LoVo (cell line): ENCODE data around the gene ELF1.
"Not testable (repeated sequence)": the region's sequence is repeated elsewhere in the genome, so short reads cannot be mapped to it uniquely, and the experiment has no call there.

Experiments
- DNase-seq: peaks from one replicate; pipeline ENCODE4 v3.0.0-alpha.2; 2016; ENCODE audit warnings: low spot score

ELF1 gene

GRCh38 chr13:40886017-40886416 is 133.1 kb downstream of the ELF1 start:
- no peak for DNase-seq

GRCh38 chr13:40884175-40884574 is 134.9 kb downstream of the ELF1 start:
- not testable (repeated sequence) for DNase-seq
